Neural progenitor cell (in vitro differentiated cells): ENCODE data around the gene VSIG2. TPM values are rescaled to one million over a fixed set of nuclear protein-coding genes. Genes with fewer than 3 reads are reported as not detected.

Source experiments
- DNase-seq: peaks from one replicate; pipeline ENCODE4 v3.0.0-alpha.2; 2016; ENCODE audit warnings: low spot score
- H2AFZ ChIP-seq: fragments of 200-600 bp; sonication (generic); replicated peaks from 2 replicates; pipeline ENCODE4 v1.6.1; 2016; ENCODE audit warnings: antibody characterized with exemption
- H3F3A ChIP-seq: fragments of 200-600 bp; sonication (generic); 2 replicates; pipeline ENCODE4 v1.6.1; 2016; ENCODE audit warnings: antibody characterized with exemption, low read depth
- H3K27ac ChIP-seq: fragments of 200-600 bp; sonication (generic); 2 replicates; pipeline ENCODE4 v1.5.1; 2016; ENCODE audit warnings: mild to moderate bottlenecking
- H3K27me3 ChIP-seq: fragments of 200-600 bp; sonication (generic); 2 replicates; pipeline ENCODE4 v1.6.1; 2016; ENCODE audit warnings: mild to moderate bottlenecking, moderate library complexity
- H3K36me3 ChIP-seq: fragments of 200-600 bp; sonication (generic); 2 replicates; pipeline ENCODE4 v1.5.1; 2016
- H3K4me1 ChIP-seq: fragments of 200-600 bp; sonication (generic); 2 replicates; pipeline ENCODE4 v1.6.1; 2016; ENCODE audit warnings: mixed run types
- H3K4me2 ChIP-seq: fragments of 200-600 bp; sonication (generic); 2 replicates; pipeline ENCODE4 v1.6.1; 2016
- H3K4me3 ChIP-seq: fragments of 200-600 bp; sonication (generic); 2 replicates; pipeline ENCODE4 v1.5.1; 2016
- H3K79me2 ChIP-seq: fragments of 200-600 bp; sonication (generic); 2 replicates; pipeline ENCODE4 v1.6.1; 2016; ENCODE audit warnings: low read depth
- H3K9ac ChIP-seq: fragments of 200-600 bp; sonication (generic); 2 replicates; pipeline ENCODE4 v1.6.1; 2016
- H3K9me3 ChIP-seq: fragments of 200-600 bp; sonication (generic); 2 replicates; pipeline ENCODE4 v1.5.1; 2016; ENCODE audit warnings: low read depth
- H4K20me1 ChIP-seq: fragments of 200-600 bp; sonication (generic); 2 replicates; pipeline ENCODE4 v1.6.1; 2016; ENCODE audit warnings: low read depth
- H3K27ac Mint-ChIP-seq: 3 replicates; pipeline ENCODE4 v1.8.0; 2021; ENCODE audit warnings: mixed read lengths
- H3K27me3 Mint-ChIP-seq: 2 replicates; pipeline ENCODE4 v1.8.0; 2022; ENCODE audit warnings: low read depth, mild to moderate bottlenecking, inconsistent platforms, moderate library complexity, mixed read lengths; ENCODE audit not compliant: insufficient read depth
- H3K36me3 Mint-ChIP-seq: 3 replicates; pipeline ENCODE4 v1.8.0; 2021; ENCODE audit warnings: mixed read lengths
- H3K4me1 Mint-ChIP-seq: 3 replicates; pipeline ENCODE4 v1.8.0; 2021; ENCODE audit warnings: mixed read lengths
- H3K4me3 Mint-ChIP-seq: 3 replicates; pipeline ENCODE4 v1.8.0; 2021; ENCODE audit warnings: mild to moderate bottlenecking, moderate library complexity, mixed read lengths
- H3K9me3 Mint-ChIP-seq: 3 replicates; pipeline ENCODE4 v1.8.0; 2020; ENCODE audit warnings: mixed read lengths
- CTCF ChIP-seq: fragments of 200-600 bp; sonication (generic); IDR thresholded peaks from 2 replicates; pipeline ENCODE4 v1.5.1; 2017; ENCODE audit warnings: antibody characterized with exemption, mild to moderate bottlenecking
- EZH2 ChIP-seq: fragments of 200-600 bp; sonication (generic); IDR thresholded peaks from 2 replicates; pipeline ENCODE4 v1.6.1; 2017; ENCODE audit warnings: antibody characterized with exemption, mild to moderate bottlenecking, moderate library complexity
- EZH2phosphoT487 ChIP-seq: fragments of 200-600 bp; sonication (generic); IDR thresholded peaks from 2 replicates; pipeline ENCODE4 v1.6.1; 2017; ENCODE audit warnings: antibody characterized with exemption
- total RNA-seq: library from RNA; depleted of rRNA; stranded (reverse); fragments of >200 nt; gene quantifications from 2 replicates; pipeline ENCODE4 v1.2.3, GENCODE V29; 2015; ENCODE audit warnings: low replicate concordance

Gene VSIG2
- total RNA-seq, 1 donor from 2014 or later: not detected

GRCh38 chr11:124769806-124770774, 18.0 kb upstream of the VSIG2 start:
- Mint-ChIP-seq H3K4me3 (no peak overlapping the region), H3K4me1 (no peaks in the 10 kb centered on the region), H3K27ac (no peak overlapping the region), H3K27me3 (peaks cover 6% of the 10 kb centered on the region), H3K36me3 (peaks cover 27% of the 10 kb centered on the region), H3K9me3 (no peaks in the 10 kb centered on the region)
- no peak for DNase-seq
- H3K79me2 ChIP-seq: peaks cover 12% of the 10 kb centered on the region
- H3K9ac ChIP-seq: no peak overlapping the region
- no peak overlapping the region for H2AFZ ChIP-seq
- H3K27me3 ChIP-seq: no peaks in the 10 kb centered on the region
- TF ChIP-seq EZH2 (no peak), EZH2phosphoT487 (no peak), CTCF (no peak)
- no peaks in the 10 kb centered on the region for H3K4me1 ChIP-seq
- H3F3A ChIP-seq: no peaks in the 10 kb centered on the region
- H3K4me3 ChIP-seq: no peak overlapping the region
- H4K20me1 ChIP-seq: peaks cover 15% of the 10 kb centered on the region
- H3K4me2 ChIP-seq: no peak overlapping the region
- H3K27ac ChIP-seq: no peak overlapping the region
- peaks cover 22% of the 10 kb centered on the region for H3K36me3 ChIP-seq
- no peaks in the 10 kb centered on the region for H3K9me3 ChIP-seq

- Mint-ChIP-seq H3K27ac (no peak overlapping the region), H3K27me3 (peaks cover 6% of the 10 kb centered on the region), H3K4me1 (no peaks in the 10 kb centered on the region), H3K36me3 (peaks cover 26% of the 10 kb centered on the region), H3K9me3 (no peaks in the 10 kb centered on the region), H3K4me3 (no peak overlapping the region)
- Histone ChIP-seq H3K4me1 (no peaks in the 10 kb centered on the region), H3K4me3 (no peak overlapping the region), H3K27ac (no peak overlapping the region), H2AFZ (no peak overlapping the region), H3K4me2 (no peak overlapping the region), H3K9me3 (no peaks in the 10 kb centered on the region), H3K9ac (no peak overlapping the region), H3K27me3 (no peaks in the 10 kb centered on the region), H4K20me1 (peaks cover 15% of the 10 kb centered on the region), H3K79me2 (peaks cover 2% of the 10 kb centered on the region), H3K36me3 (peaks cover 22% of the 10 kb centered on the region), H3F3A (peaks cover 9% of the 10 kb centered on the region)
- TF ChIP-seq EZH2phosphoT487 (no peak), EZH2 (no peak), CTCF (no peak)
- DNase-seq: no peak
Measured at GRCh38 chr11:124768914-124769313, 16.9 kb upstream of the VSIG2 start.

- Mint-ChIP-seq H3K27me3 (peaks cover 16% of the 10 kb centered on the region), H3K4me3 (no peak overlapping the region), H3K4me1 (peaks cover 14% of the 10 kb centered on the region), H3K9me3 (no peaks in the 10 kb centered on the region), H3K27ac (no peak overlapping the region), H3K36me3 (peaks cover 16% of the 10 kb centered on the region)
- H3K4me3 ChIP-seq: no peak overlapping the region
- no peak for TF ChIP-seq CTCF
- TF ChIP-seq EZH2: no peak
- TF ChIP-seq EZH2phosphoT487: no peak
- peaks cover 7% of the 10 kb centered on the region for H3K4me1 ChIP-seq
- peaks cover 24% of the 10 kb centered on the region for H3F3A ChIP-seq
- H4K20me1 ChIP-seq: peaks cover 41% of the 10 kb centered on the region
- no peaks in the 10 kb centered on the region for H3K79me2 ChIP-seq
- no peak overlapping the region for H3K9ac ChIP-seq
- H3K27ac ChIP-seq: no peak overlapping the region
- H2AFZ ChIP-seq: no peak overlapping the region
- no peak for DNase-seq
- peaks cover 11% of the 10 kb centered on the region for H3K36me3 ChIP-seq
- H3K27me3 ChIP-seq: peaks cover 19% of the 10 kb centered on the region
- no peak overlapping the region for H3K4me2 ChIP-seq
- no peaks in the 10 kb centered on the region for H3K9me3 ChIP-seq
Measured at GRCh38 chr11:124766156-124766555, 14.1 kb upstream of the VSIG2 start.
